Astrocyte of the spinal cord (primary cell): ENCODE measurements around the gene SEZ6L.

Experiments
- DNase-seq: peaks from one replicate; pipeline ENCODE4 v3.0.0; 2011; ENCODE audit warnings: low read depth, low spot score
- H3K4me3 ChIP-seq: 2 replicates; pipeline ENCODE4 v1.5.1; 2011; ENCODE audit warnings: low read depth, mild to moderate bottlenecking, low read length, moderate library complexity
- in situ Hi-C: cut with HindIII; loops from 2 replicates; pipeline ENCODE4 v1.10.0; 2017; ENCODE audit warnings: low sequenced_read_pairs
- TF ChIP-seq, protein P1 (sequence below): IDR thresholded peaks from 2 replicates; pipeline ENCODE4 v1.5.1; 2012; ENCODE audit warnings: low read depth, mild to moderate bottlenecking, low read length, inconsistent platforms

The SEZ6L gene

DNA sequence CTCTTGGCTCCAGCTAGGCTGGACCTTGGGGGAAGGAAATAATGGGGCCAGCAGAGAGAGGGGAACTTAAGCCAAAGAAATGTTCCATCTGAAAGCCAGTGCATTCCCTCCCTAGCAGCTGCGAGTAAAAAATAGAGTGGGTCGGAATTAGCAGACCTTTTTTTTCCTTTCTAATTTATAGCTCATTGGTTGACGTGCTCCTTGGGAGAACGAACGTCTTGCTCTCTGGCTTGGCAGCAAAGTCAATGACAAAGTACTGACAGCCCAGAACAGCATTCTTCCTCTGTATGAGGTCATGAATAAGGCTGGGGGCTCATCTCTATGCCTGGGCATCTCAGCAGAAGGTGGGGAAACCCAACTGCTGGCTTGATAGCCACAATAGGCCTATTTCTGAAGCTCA is 65.0 kb downstream of the SEZ6L start:
- DNase-seq: no peak
- H3K4me3 ChIP-seq: no peak overlapping the region
- TF ChIP-seq, protein P1, sequence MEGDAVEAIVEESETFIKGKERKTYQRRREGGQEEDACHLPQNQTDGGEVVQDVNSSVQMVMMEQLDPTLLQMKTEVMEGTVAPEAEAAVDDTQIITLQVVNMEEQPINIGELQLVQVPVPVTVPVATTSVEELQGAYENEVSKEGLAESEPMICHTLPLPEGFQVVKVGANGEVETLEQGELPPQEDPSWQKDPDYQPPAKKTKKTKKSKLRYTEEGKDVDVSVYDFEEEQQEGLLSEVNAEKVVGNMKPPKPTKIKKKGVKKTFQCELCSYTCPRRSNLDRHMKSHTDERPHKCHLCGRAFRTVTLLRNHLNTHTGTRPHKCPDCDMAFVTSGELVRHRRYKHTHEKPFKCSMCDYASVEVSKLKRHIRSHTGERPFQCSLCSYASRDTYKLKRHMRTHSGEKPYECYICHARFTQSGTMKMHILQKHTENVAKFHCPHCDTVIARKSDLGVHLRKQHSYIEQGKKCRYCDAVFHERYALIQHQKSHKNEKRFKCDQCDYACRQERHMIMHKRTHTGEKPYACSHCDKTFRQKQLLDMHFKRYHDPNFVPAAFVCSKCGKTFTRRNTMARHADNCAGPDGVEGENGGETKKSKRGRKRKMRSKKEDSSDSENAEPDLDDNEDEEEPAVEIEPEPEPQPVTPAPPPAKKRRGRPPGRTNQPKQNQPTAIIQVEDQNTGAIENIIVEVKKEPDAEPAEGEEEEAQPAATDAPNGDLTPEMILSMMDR: no peak
- in situ Hi-C loops: no loop called here

DNA sequence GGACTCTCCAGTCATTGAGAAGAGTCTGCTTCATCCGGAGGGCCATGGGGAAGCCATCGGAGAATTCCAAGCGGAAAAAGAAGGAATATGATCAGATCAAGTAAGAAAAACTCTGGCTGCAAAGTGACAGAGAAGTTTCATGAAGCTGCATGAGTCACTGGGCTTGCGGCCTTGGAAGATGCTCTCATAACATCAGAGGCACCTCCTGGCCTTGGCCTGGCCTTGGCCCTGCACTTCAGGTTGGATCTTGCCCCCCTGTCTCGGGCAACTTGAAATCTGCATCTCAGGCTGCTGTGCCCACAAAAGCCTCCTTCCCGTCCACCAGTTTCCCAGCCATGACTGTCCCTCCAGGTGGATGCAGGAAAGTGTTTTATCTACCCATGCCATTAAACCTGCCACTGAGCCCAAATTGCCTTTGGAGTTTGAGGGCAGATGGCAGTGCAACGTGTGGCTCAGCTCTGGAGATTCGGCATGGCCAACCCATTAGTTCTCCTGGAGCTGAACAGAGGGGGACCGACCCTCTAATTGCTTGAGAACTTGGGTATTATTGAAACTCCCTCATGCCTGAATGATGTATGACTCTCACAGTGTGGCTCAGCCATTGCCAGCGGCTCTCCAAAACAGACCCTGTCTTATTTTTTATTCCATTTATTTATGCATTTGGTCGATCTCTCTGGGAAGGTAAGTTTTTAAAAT is 66.7 kb downstream of the SEZ6L start:
- in situ Hi-C loops: no loop called here
- TF ChIP-seq, protein P1: no peak
- DNase-seq: no peak
- no peak overlapping the region for H3K4me3 ChIP-seq

DNA sequence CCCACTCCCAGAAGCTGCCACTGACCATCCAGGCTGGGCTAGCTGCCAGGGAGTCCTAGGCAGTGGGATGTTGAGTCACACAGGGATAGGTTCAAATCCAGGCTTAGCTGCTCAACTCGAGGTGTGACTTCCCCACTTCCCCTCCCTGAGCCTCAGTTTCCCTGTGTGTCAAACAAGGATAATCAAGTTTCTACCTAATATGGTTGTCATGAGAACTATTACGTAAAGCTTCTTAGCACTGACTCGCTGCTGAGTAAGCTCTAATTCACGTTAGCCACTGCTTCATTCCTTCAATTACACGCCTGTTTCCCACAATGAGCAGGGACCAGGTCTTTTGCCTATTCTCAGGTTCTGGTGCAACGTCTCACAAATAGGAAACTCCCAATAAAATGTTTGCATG is 67.7 kb downstream of the SEZ6L start:
- in situ Hi-C loops: no loop called here
- TF ChIP-seq, protein P1: no peak
- peak; percentile 4 for DNase-seq
- H3K4me3 ChIP-seq: no peak overlapping the region

DNA sequence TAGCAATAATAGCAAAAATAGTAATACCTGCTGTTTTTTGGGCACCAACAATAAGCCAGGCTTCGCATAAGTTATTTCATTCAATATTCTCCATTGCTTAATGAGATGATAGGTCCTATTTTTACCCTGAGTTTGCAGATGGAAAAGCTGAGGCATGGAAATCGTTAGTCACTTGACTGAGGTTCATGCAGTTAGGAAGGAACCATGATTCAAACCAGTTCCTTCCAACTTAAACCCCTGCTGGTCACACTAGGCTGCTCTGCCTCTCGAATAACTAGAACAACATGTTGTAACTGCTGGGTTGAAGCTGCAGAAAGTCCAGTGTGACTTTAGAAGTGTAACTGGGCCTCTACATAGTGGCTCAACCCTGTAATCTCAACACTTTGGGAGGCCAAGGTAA is 69.3 kb downstream of the SEZ6L start:
- in situ Hi-C loops: no loop called here
- TF ChIP-seq, protein P1: no peak
- no peak overlapping the region for H3K4me3 ChIP-seq
- no peak for DNase-seq

DNA sequence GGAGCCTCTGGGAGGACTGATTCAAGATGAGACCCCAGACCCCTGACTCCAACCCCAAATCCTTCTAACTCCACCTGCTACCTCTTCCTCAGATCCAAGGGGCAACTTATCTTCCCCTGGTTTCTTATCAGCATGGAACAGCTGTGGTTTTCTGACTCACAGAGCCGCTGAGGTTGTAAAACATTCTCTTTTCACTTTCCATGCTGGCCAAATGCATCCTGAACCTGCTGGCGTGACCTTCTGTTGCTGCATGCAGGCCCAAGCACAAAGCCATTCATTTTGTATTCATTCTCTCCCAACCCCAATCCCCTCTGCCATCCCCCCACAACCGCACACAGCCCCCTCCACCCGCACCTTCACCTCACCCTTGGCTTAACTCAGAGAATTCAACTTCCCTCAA is 70.3 kb downstream of the SEZ6L start:
- no peak overlapping the region for H3K4me3 ChIP-seq
- in situ Hi-C loops: no loop called here
- TF ChIP-seq, protein P1: no peak
- no peak for DNase-seq

DNA sequence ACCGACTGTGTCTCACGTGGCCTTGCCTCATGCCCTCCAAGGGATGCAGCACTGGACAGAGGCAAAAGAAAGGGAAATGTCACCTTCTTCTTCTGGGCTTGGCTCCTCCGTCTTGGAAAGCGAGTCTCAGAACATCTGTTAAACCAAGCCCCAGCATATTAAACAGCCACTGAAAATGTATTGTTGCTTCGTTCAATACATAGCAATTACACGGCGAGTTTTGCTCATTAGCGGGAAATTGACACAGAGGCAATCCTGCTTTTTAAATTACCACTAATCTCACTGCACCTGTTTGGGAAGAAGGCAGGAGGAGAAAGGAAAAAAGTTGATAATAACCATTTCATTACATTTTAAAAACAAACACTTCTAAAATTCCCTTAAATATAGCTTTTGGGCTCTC is 72.1 kb downstream of the SEZ6L start:
- no peak overlapping the region for H3K4me3 ChIP-seq
- TF ChIP-seq, protein P1: no peak
- DNase-seq: no peak
- in situ Hi-C loops: no loop called here

DNA sequence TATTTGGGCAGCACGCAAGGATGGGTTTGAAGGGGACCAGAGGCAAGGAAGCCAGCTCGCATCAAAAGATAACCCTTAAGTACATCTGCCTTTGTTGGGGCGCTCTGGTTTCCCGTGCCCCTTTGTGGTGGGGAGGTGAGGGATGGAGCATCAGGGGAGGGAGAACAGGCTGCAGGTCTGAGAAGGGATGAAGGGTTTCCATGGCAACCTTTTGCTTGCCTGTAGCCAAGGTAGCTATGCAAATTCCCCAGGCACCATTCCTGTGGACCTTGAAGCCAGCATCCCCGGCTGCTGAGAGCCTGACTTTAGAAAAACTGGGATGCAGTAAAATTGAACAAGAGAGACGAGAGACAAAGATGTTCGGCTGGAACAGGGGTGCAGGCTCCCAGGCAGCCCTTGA is 75.7 kb downstream of the SEZ6L start:
- no peak for DNase-seq
- no peak overlapping the region for H3K4me3 ChIP-seq
- in situ Hi-C loops: no loop called here
- TF ChIP-seq, protein P1: no peak
